Adrenal gland (tissue), 12 donors: Measurements from ENCODE around the gene CST6. TPM values are rescaled to one million over a fixed set of nuclear protein-coding genes. Genes with fewer than 3 reads are reported as not detected.

Experiments
- DNase-seq, 7 donors: peaks; one replicate each; pipeline ENCODE4 v3.0.0-alpha.2; 2019 to 2020
- H3K27ac ChIP-seq, 5 donors: fragments of 200-600 bp; sonication (generic) in 4 of 5; 1 replicate in 3 of 5; 2 replicates in 2 of 5; pipeline versions ENCODE4 v1.5.1 to v1.8.0; 2016 to 2020; ENCODE audit warnings: mild to moderate bottlenecking in 1 of 5
- H3K27me3 ChIP-seq: fragments of 200-600 bp; 2 replicates; pipeline ENCODE4 v1.8.0; 2021
- H3K36me3 ChIP-seq, 2 donors: fragments of 200-600 bp; replicated peaks in 1 of 2; 1 replicate in 1 of 2; 2 replicates in 1 of 2; pipeline versions ENCODE4 v1.5.1 to v1.8.0; 2018 to 2022
- H3K4me1 ChIP-seq, 2 donors: fragments of 200-600 bp; replicated peaks in 1 of 2; 1 replicate in 1 of 2; 2 replicates in 1 of 2; pipeline versions ENCODE4 v1.5.1 to v1.8.0; 2018 to 2021
- H3K4me3 ChIP-seq, 4 donors: fragments of 200-600 bp; sonication (generic) in 3 of 4; one replicate each; pipeline ENCODE4 v1.5.1; 2016 to 2018
- H3K9me3 ChIP-seq, 3 donors: fragments of 200-600 bp; sonication (generic) in 1 of 3; replicated peaks in 1 of 3; 1 replicate in 2 of 3; 2 replicates in 1 of 3; pipeline versions ENCODE4 v1.5.1 to v1.8.0; 2016 to 2021
- CTCF ChIP-seq, 6 experiments: fragments of 450-650 bp in 4 of 6; fragments of 200-600 bp in 2 of 6; sonication (generic) in 1 of 6; IDR thresholded peaks; 1 replicate in 5 of 6; 2 replicates in 1 of 6; pipeline versions ENCODE4 v1.5.1 to v1.8.0; 2016 to 2021; ENCODE audit warnings: antibody characterized with exemption in 6 of 6, mild to moderate bottlenecking in 2 of 6, moderate library complexity in 1 of 6
- POLR2A ChIP-seq, 2 donors: fragments of 450-650 bp; IDR thresholded peaks; one replicate each; pipeline ENCODE4 v1.6.1; 2017; ENCODE audit warnings: antibody characterized with exemption in 2 of 2, mild to moderate bottlenecking in 2 of 2, moderate library complexity in 1 of 2
- WGBS, 4 donors: extraction: QIAGEN DNeasy Blood & Tissue Kit in 2 of 4; methylation state at CpG; one replicate each; pipeline versions ENCODE4 v1.1.5 to v1.1.7; 2013 to 2017; 5-methylcytosine and 5-hydroxymethylcytosine counted together
- intact Hi-C, 2 donors: fragments of 100-400 bp; cut with DNase I; formaldehyde crosslinking; loops; one replicate each; pipeline versions ENCODE4 v1.14.1 to v1.15.0; 2022 to 2023
- polyA plus RNA-seq, 3 donors: library from polyadenylated mRNA; stranded (reverse); fragments of 200-250 nt in 2 of 3; fragments of 350-450 nt in 1 of 3; fragmentation: Illumina TruSeq in 1 of 3; extraction: RNeasy Lipid Tissue Mini Kit (QIAGEN cat#74804) in 1 of 3; gene quantifications; one replicate each; pipeline ENCODE4 v1.2.3, GENCODE V29; 2013 to 2014
- total RNA-seq, 9 donors: library from RNA; depleted of rRNA in 4 of 9; stranded (reverse); fragments of >200 nt in 4 of 9; fragments of 120-200 nt in 1 of 9; fragmentation: NEBNext Ultra II Directional in 1 of 9; extraction: Animal tissue kit (Norgen Biotek cat#: 25700) in 1 of 9; gene quantifications; one replicate each; pipeline versions ENCODE4 v1.1.0 to v1.2.4, GENCODE V29; 2013 to 2023
- donor health status: healthy with polysubstance abuse.
- donor health status: Bipolar disorder and iron deficiency.
- donor health status: DM: yes; HTN: yes; CAD: no.
- donor health status: DM: no; HTN: no; CAD: no.
- donor health status: DM: no; HTN: no; CAD: no.
- donor health status: DM: yes; HTN: yes; CAD: no.

The CST6 gene
- total and polyA plus RNA-seq, 12 donors, result 0.24 to 0.55 TPM; not detected in 10

DNA sequence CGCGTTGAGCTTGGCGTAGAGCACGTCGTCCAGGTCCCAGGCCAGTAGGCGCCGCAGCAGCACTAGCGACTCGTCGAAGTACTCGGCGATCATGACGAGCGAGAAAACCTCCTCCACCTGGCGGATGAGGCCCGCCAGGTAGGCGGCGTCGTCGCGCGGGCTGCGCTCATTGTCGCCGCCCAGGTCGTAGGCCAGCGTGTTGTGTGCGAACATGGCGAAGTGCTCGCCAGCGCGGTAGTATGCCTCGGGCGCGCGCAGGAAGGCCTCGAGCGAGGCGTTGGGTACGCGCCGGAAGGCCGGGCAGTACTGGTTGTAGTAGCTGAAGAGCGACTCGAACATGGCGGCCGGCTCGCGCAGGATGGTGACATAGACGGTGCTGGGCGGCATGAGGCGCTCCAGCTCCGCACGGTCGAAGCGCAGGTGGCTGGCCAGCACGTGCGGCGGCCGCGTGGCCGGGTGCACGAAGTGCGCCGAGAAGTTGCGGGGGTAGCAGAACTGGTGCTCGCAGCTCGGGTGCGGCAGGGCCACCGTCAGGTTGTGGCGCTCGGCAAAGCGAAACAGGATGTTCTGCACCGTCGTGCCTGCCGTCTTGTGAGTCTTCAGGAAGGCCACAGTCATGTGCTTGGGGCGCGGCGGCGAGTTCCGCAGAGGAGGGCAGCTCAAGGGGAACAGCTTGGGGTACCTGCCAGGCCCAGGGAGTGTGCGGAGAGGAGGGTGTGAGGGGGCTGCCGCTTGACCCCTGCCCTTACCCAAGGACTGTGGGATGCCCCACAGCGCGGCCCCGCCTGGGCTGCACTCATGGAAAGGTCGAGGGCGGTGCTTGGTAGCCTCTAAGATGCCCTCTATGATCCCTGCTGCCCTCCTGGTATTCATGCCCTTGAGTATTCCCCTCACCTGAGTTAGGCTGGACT is 31.4 kb downstream of the CST6 start:
- WGBS, 4 donors, result 93 to 96% (median 95%) methylated on average over 74 to 88 of the region's 88 CpGs
- Histone ChIP-seq H3K9me3 (no peaks in the 10 kb centered on the region), H3K27ac (no peak overlapping the region), H3K27me3 (no peaks in the 10 kb centered on the region), H3K36me3 (no peaks in the 10 kb centered on the region), H3K4me1 (no peaks in the 10 kb centered on the region), H3K4me3 (no peak overlapping the region)
- intact Hi-C loops, result no loop called here
- TF ChIP-seq CTCF (IDR thresholded peaks at IDR 0.05) (no peak), POLR2A (IDR thresholded peaks at IDR 0.05) (no peak)
- no peak for DNase-seq

GRCh38 chr11:66044757-66045156 is 32.9 kb downstream of the CST6 start:
- 32 to 47% (median 38%) methylated on average over 6 of the region's 6 CpGs for WGBS, 4 donors

GRCh38 chr11:66045177-66045639 is 33.4 kb downstream of the CST6 start:
- intact Hi-C loops, result no loop called here
- TF ChIP-seq POLR2A (IDR thresholded peaks at IDR 0.05) (no peak), CTCF (IDR thresholded peaks at IDR 0.05) (peak; percentile 70 to 93 (median 89))
- Histone ChIP-seq H3K27me3 (peaks cover 7% of the 10 kb centered on the region), H3K27ac (no peak overlapping the region), H3K4me1 (no peaks in the 10 kb centered on the region), H3K9me3 (no peaks in the 10 kb centered on the region), H3K4me3 (no peak overlapping the region), H3K36me3 (no peaks in the 10 kb centered on the region)
- DNase-seq, result peak; percentile 68 to 82 (median 78)
- 12 to 33% (median 16%) methylated on average over 3 to 11 of the region's 11 CpGs for WGBS, 4 donors

More at GRCh38 chr11:66044757-66045156, 32.9 kb downstream of the CST6 start:
- intact Hi-C loops, result no loop called here
- Histone ChIP-seq H3K4me1 (no peaks in the 10 kb centered on the region), H3K4me3 (no peak overlapping the region), H3K9me3 (no peaks in the 10 kb centered on the region), H3K27me3 (peaks cover 7% of the 10 kb centered on the region), H3K27ac (no peak overlapping the region), H3K36me3 (no peaks in the 10 kb centered on the region)
- DNase-seq, result no peak
- TF ChIP-seq POLR2A (IDR thresholded peaks at IDR 0.05), result no peak
- no peak for TF ChIP-seq CTCF (IDR thresholded peaks at IDR 0.05)

DNA sequence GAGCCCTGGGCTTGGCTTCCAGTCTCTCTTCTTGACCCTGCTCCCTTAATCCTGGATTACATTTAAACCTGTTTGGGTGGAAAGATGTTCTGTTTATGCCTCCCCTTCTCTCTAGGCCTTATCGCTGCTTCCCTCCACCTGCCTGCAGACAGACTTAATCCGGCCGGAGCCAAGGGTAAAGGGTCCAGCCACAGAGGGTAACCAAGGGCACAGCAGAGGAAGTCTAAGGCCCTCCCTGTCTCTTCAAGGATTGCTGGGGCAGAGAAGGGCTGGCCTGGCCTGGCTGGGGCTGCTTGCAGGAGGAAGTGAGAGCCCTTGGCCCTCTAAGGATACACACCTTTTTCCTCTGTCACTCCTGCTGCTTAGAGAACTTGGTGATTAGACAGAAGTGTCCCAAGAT is 35.1 kb downstream of the CST6 start:
- Histone ChIP-seq H3K27me3 (peaks cover 7% of the 10 kb centered on the region), H3K4me3 (no peak overlapping the region), H3K36me3 (no peaks in the 10 kb centered on the region), H3K9me3 (no peaks in the 10 kb centered on the region), H3K27ac (no peak overlapping the region), H3K4me1 (peaks cover 0 to 7% of the 10 kb centered on the region in 2 donors)
- intact Hi-C loops, result no loop called here
- DNase-seq, result no peak
- WGBS, 4 donors, result 69 to 89% (median 82%) methylated on average over 3 of the region's 3 CpGs
- TF ChIP-seq CTCF (IDR thresholded peaks at IDR 0.05), result no peak
- no peak for TF ChIP-seq POLR2A (IDR thresholded peaks at IDR 0.05)
